HepG2 (cell line): Measurements from ENCODE around the gene RUVBL1. TPM values are rescaled to one million over a fixed set of nuclear protein-coding genes. Genes with fewer than 3 reads are reported as not detected.

ENCODE experiments used
- ARHGAP35 ChIP-seq: sonication (generic); formaldehyde crosslinking; IDR thresholded peaks from 2 replicates; pipeline ENCODE4 v1.9.0; 2022; ENCODE audit warnings: mild to moderate bottlenecking, inconsistent platforms, moderate library complexity, missing genetic modification reagents, borderline replicate concordance
- ERF ChIP-seq: IDR thresholded peaks from 2 replicates; pipeline ENCODE4 v1.6.1; 2018; ENCODE audit warnings: missing biosample characterization, missing genetic modification reagents
- ESRRA ChIP-seq: sonication (generic); formaldehyde crosslinking; IDR thresholded peaks from 2 replicates; pipeline ENCODE4 v1.5.1; 2020; ENCODE audit warnings: mild to moderate bottlenecking, low read depth, missing genetic modification reagents
- FLYWCH1 ChIP-seq: sonication (generic); formaldehyde crosslinking; IDR thresholded peaks from 2 replicates; pipeline ENCODE4 v1.8.1; 2023; ENCODE audit warnings: mild to moderate bottlenecking, missing genetic modification reagents
- HMGXB4 ChIP-seq, 2 experiments: sonication (generic) in 1 of 2; formaldehyde crosslinking in 1 of 2; IDR thresholded peaks; 2 replicates each; pipeline versions ENCODE4 v1.4.0 to v1.6.1; 2018 to 2020; ENCODE audit warnings: missing genetic modification reagents in 2 of 2, borderline replicate concordance in 1 of 2, low read depth in 1 of 2, mild to moderate bottlenecking in 1 of 2, missing biosample characterization in 1 of 2
- KDM4B ChIP-seq: sonication (generic); formaldehyde crosslinking; IDR thresholded peaks from 2 replicates; pipeline ENCODE4 v1.4.0; 2020; ENCODE audit warnings: missing genetic modification reagents
- MEF2D ChIP-seq: sonication (generic); formaldehyde crosslinking; IDR thresholded peaks from 2 replicates; pipeline ENCODE4 v1.5.1; 2020; ENCODE audit warnings: mild to moderate bottlenecking, missing genetic modification reagents
- MXI1 ChIP-seq: IDR thresholded peaks from 3 replicates; pipeline ENCODE4 v1.6.1; 2012; ENCODE audit warnings: low read depth, low read length, inconsistent platforms, borderline replicate concordance
- NFKBIZ ChIP-seq: IDR thresholded peaks from 2 replicates; pipeline ENCODE4 v1.6.1; 2018; ENCODE audit warnings: missing genetic modification reagents, missing compliant biosample characterization
- PAXIP1 ChIP-seq: sonication (generic); formaldehyde crosslinking; conservative IDR thresholded peaks from 2 replicates; pipeline ENCODE4 v1.4.0; 2020; ENCODE audit warnings: mild to moderate bottlenecking, missing genetic modification reagents, moderate library complexity
- RELA ChIP-seq: sonication (generic); formaldehyde crosslinking; IDR thresholded peaks from 2 replicates; pipeline ENCODE4 v1.4.0; 2020; ENCODE audit warnings: missing genetic modification reagents
- RERE ChIP-seq: IDR thresholded peaks from 2 replicates; pipeline ENCODE4 v1.6.1; 2016; ENCODE audit warnings: low read depth, missing genetic modification reagents, missing compliant biosample characterization
- RXRB ChIP-seq: IDR thresholded peaks from 2 replicates; pipeline ENCODE4 v1.6.1; 2016; ENCODE audit warnings: borderline replicate concordance, missing genetic modification reagents, missing compliant biosample characterization
- SIN3A ChIP-seq: IDR thresholded peaks from 2 replicates; pipeline ENCODE4 v1.6.1; 2011; ENCODE audit warnings: low read depth, mild to moderate bottlenecking, control low read depth, low read length, borderline replicate concordance
- ZFX ChIP-seq: sonication (generic); formaldehyde crosslinking; IDR thresholded peaks from 2 replicates; pipeline ENCODE4 v1.4.0; 2020; ENCODE audit warnings: mild to moderate bottlenecking, low read depth, missing genetic modification reagents, moderate library complexity
- ZNF556 ChIP-seq: sonication (generic); formaldehyde crosslinking; IDR thresholded peaks from 2 replicates; pipeline ENCODE4 v1.4.0; 2020; ENCODE audit warnings: mild to moderate bottlenecking, missing genetic modification reagents, borderline replicate concordance
- ZNF772 ChIP-seq: sonication (generic); formaldehyde crosslinking; IDR thresholded peaks from 2 replicates; pipeline ENCODE4 v1.5.0; 2020; ENCODE audit warnings: mild to moderate bottlenecking, missing genetic modification reagents
- ZNF841 ChIP-seq: sonication (generic); formaldehyde crosslinking; IDR thresholded peaks from 2 replicates; pipeline ENCODE4 v1.8.1; 2023; ENCODE audit warnings: missing genetic modification reagents, borderline replicate concordance
- polyA plus RNA-seq, 8 experiments: library from polyadenylated mRNA; depleted of rRNA in 3 of 8; stranded (reverse) in 7 of 8; unstranded in 1 of 8; fragments of >200 nt; fragmentation: Illumina TruSeq in 4 of 8; extraction: Trizol in 4 of 8; gene quantifications; 2 replicates each; pipeline versions ENCODE4 v1.2.1 to v1.2.3, GENCODE V29; 2011 to 2016; ENCODE audit warnings: low read depth in 4 of 8, missing spikeins in 1 of 8, mixed read lengths in 1 of 8; ENCODE audit not compliant: insufficient read depth in 1 of 8
- total RNA-seq, 5 experiments: library from RNA; depleted of rRNA; stranded (reverse); fragments of >200 nt; fragmentation: Illumina TruSeq; extraction: Trizol; gene quantifications; 2 replicates each; pipeline ENCODE4 v1.2.3, GENCODE V29; 2016; ENCODE audit warnings: low read depth in 1 of 5

The RUVBL1 gene
- total and polyA plus RNA-seq, 2 of the 13 experiments (the other 11 are each of a cell fraction or from before 2014, with no cell fraction given) = 32.7 to 86.3 TPM

GRCh38 chr3:128170866-128171516, 47.4 kb upstream of the RUVBL1 start (continued):
- peak; percentile 70 for TF ChIP-seq RXRB (CRISPR knock-in tag)
- TF ChIP-seq MXI1 = peak; percentile 55; the same call in 1 of the 3 replicates
- peak; percentile 50; the same call in 1 of the 2 replicates for TF ChIP-seq KDM4B (CRISPR knock-in tag)
- no peak for TF ChIP-seq ZNF841 (CRISPR knock-in tag)
- TF ChIP-seq RERE (CRISPR knock-in tag) = 0 out of 2 replicates have a peak, but pooled peaks have one; percentile 21
- TF ChIP-seq ZNF556 = no peak
- no peak for TF ChIP-seq ARHGAP35 (CRISPR knock-in tag)
- 0 out of 2 replicates have a peak, but pooled peaks have one; percentile 25 for TF ChIP-seq NFKBIZ (CRISPR knock-in tag)
- no peak for TF ChIP-seq ZNF772 (CRISPR knock-in tag)
- peak; percentile 66 for TF ChIP-seq ERF
- TF ChIP-seq MEF2D (CRISPR knock-in tag) = 0 out of 2 replicates have a peak, but pooled peaks have one; percentile 31
- peak; percentile 63 for TF ChIP-seq PAXIP1 (CRISPR knock-in tag)
- TF ChIP-seq SIN3A = 0 out of 2 replicates have a peak, but pooled peaks have one; percentile 17
- peak; percentile 60 for TF ChIP-seq ZFX (CRISPR knock-in tag)
- TF ChIP-seq FLYWCH1 (CRISPR knock-in tag) = no peak
- peak; percentile 66 to 88; a peak in 3 of 4 replicates for TF ChIP-seq HMGXB4 (CRISPR knock-in tag; IDR thresholded peaks at IDR 0.05; ENCODE audit: borderline replicate concordance in 1 of 2, low read depth in 1 of 2)
- 0 out of 2 replicates have a peak, but pooled peaks have one; percentile 40 for TF ChIP-seq RELA
- peak; percentile 60; the same call in 1 of the 2 replicates for TF ChIP-seq ESRRA (CRISPR knock-in tag)
